Measurements from ENCODE around the gene ACOT2.
"Not testable (repeated sequence)": the region's sequence is repeated elsewhere in the genome, so short reads cannot be mapped to it uniquely, and the experiment has no call there.

The ACOT2 gene

DNA sequence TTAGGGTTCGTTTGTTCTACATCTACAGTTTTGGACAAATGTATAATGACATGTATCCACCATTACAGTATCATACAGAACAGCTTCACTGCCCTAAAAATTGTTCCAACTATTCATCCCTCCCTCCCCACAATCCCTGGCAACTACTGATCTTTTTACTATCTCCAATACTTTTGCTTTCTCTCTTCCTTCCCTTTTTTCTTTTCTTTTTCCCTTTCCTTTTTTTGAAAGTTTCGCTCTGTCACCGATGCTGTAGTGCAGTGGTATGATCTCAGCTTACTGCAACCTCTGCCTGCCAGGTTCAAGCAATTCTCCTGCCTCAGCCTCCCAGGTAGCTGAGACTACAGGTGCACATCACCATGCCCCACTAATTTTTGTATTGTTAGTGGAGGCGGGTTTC lies 20.1 kb downstream of the ACOT2 start:
- no peaks in the 10 kb centered on the region for H4K20me1 ChIP-seq (ENCODE audit: control insufficient read depth, insufficient read depth, low read depth, low read length)
- no peak overlapping the region for H3K27ac ChIP-seq (ENCODE audit: low read depth, low read length)
- H3K4me1 ChIP-seq (ENCODE audit: control insufficient read depth, low read length) = peaks cover 17% of the 10 kb centered on the region
- H3K79me2 ChIP-seq (ENCODE audit: control insufficient read depth, low read length) = no peaks in the 10 kb centered on the region
- no peaks in the 10 kb centered on the region for H3K9me2 ChIP-seq (replicated peaks; ENCODE audit: control insufficient read depth, low read length)
- no peak overlapping the region for H3K4me2 ChIP-seq (ENCODE audit: low read length)
- H3F3A ChIP-seq (ENCODE audit: control insufficient read depth, insufficient read depth) = no peaks in the 10 kb centered on the region; the same call in 1 of the 2 replicates
- H3K36me3 ChIP-seq (ENCODE audit: control insufficient read depth, low read length) = no peaks in the 10 kb centered on the region
- H3K9me3 ChIP-seq (ENCODE audit: control insufficient read depth, insufficient read depth, low read length) = no peaks in the 10 kb centered on the region
- no peak overlapping the region for H3K4me3 ChIP-seq (ENCODE audit: low read length)
- peaks cover 21% of the 10 kb centered on the region for H3K27me3 ChIP-seq (ENCODE audit: control insufficient read depth, low read length)
- no peak for TF ChIP-seq EZH2phosphoT487 (IDR thresholded peaks at IDR 0.05; ENCODE audit: borderline replicate concordance, low read length)
- TF ChIP-seq, protein P1, sequence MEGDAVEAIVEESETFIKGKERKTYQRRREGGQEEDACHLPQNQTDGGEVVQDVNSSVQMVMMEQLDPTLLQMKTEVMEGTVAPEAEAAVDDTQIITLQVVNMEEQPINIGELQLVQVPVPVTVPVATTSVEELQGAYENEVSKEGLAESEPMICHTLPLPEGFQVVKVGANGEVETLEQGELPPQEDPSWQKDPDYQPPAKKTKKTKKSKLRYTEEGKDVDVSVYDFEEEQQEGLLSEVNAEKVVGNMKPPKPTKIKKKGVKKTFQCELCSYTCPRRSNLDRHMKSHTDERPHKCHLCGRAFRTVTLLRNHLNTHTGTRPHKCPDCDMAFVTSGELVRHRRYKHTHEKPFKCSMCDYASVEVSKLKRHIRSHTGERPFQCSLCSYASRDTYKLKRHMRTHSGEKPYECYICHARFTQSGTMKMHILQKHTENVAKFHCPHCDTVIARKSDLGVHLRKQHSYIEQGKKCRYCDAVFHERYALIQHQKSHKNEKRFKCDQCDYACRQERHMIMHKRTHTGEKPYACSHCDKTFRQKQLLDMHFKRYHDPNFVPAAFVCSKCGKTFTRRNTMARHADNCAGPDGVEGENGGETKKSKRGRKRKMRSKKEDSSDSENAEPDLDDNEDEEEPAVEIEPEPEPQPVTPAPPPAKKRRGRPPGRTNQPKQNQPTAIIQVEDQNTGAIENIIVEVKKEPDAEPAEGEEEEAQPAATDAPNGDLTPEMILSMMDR (IDR thresholded peaks at IDR 0.05; ENCODE audit: low read depth, low read length, poor library complexity, severe bottlenecking) = no peak

DNA sequence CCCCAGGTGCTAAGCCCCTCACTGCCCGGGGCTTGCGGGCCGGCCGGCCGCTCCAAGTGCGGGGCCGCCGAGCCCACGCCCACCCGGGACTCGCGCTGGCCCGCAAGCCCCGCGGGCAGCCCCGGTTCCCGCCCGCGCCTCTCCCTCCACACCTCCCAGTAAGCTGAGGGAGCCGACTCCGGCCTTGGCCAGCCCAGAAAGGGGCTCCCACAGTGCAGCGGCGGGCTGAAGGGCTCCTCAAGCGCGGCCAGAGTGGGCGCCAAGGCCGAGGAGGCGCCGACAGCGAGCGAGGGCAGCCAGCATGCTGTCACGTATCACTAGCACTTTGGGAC lies 21.6 kb downstream of the ACOT2 start:
- not testable (repeated sequence) for H3K4me3 ChIP-seq (ENCODE audit: low read length); H3K79me2 ChIP-seq (ENCODE audit: control insufficient read depth, low read length); H3K27ac ChIP-seq (ENCODE audit: low read depth, low read length); H3K36me3 ChIP-seq (ENCODE audit: control insufficient read depth, low read length); H3K4me2 ChIP-seq (ENCODE audit: low read length); H3K9me3 ChIP-seq (ENCODE audit: control insufficient read depth, insufficient read depth, low read length); H3F3A ChIP-seq (ENCODE audit: control insufficient read depth, insufficient read depth); H4K20me1 ChIP-seq (ENCODE audit: control insufficient read depth, insufficient read depth, low read depth, low read length); H3K9me2 ChIP-seq (replicated peaks; ENCODE audit: control insufficient read depth, low read length)
- Histone ChIP-seq H3K27me3 (ENCODE audit: control insufficient read depth, low read length) (peaks cover 21% of the 10 kb centered on the region), H3K4me1 (ENCODE audit: control insufficient read depth, low read length) (peaks cover 17% of the 10 kb centered on the region)

DNA sequence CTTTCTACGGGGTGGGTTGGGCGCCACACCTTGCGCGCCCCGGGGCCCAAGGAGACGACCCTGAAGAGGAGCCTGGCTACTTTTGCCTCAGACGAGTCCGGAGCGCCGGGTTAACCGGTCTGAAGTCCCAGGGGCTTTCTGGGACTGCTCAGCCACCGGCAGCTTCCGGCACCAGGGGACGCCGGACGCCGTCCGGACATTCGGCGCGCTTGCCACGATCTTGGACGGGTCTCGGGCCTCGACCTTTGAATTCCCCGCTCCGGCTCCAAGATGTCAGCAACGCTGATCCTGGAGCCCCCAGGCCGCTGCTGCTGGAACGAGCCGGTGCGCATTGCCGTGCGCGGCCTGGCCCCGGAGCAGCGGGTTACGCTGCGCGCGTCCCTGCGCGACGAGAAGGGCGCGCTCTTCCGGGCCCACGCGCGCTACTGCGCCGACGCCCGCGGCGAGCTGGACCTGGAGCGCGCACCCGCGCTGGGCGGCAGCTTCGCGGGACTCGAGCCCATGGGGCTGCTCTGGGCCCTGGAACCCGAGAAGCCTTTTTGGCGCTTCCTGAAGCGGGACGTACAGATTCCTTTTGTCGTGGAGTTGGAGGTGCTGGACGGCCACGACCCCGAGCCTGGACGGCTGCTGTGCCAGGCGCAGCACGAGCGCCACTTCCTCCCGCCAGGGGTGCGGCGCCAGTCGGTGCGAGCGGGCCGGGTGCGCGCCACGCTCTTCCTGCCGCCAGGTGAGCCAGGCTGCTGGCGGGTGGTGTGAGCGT lies 22.9 kb downstream of the ACOT2 start, which contains the start of gene ACOT4:
Gene ACOT4, plus strand, starts transcription at position 184 of the 760 bp plus-strand sequence. Its CDS starts 87 bp downstream, at position 271.
- Histone ChIP-seq H3K79me2 (ENCODE audit: control insufficient read depth, low read length) (no peaks in the 10 kb centered on the region), H3K27ac (ENCODE audit: low read depth, low read length) (no peak within 1 kb of the TSS), H3K4me2 (ENCODE audit: low read length) (peak within 1 kb of the TSS; percentile 63)

DNA sequence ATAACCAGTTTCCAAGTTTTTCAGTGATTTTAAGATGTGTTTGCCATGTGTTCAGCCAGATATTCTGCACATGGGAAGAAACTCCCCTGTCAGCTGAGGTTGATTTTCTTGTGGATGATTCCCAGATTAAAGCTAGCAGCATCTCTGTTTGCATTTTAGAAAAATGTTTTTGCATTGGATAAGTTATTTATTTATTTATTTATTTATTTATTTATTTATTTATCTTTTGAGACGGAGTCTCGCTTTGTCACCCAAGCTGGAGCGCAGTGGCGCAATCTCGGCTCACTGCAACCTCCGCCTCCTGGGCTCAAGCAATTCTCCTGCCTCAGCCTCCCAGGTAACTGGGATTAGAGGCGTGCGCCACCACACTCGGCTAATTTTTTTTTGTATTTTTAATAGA lies 25.5 kb downstream of the ACOT2 start:
- Histone ChIP-seq H3K27me3 (ENCODE audit: control insufficient read depth, low read length) (peaks cover 22% of the 10 kb centered on the region), H3K9me2 (replicated peaks; ENCODE audit: control insufficient read depth, low read length) (no peaks in the 10 kb centered on the region), H3K4me2 (ENCODE audit: low read length) (no peak overlapping the region), H3K36me3 (ENCODE audit: control insufficient read depth, low read length) (no peaks in the 10 kb centered on the region), H3K4me3 (ENCODE audit: low read length) (no peak overlapping the region), H3K79me2 (ENCODE audit: control insufficient read depth, low read length) (no peaks in the 10 kb centered on the region), H3K9me3 (ENCODE audit: control insufficient read depth, insufficient read depth, low read length) (no peaks in the 10 kb centered on the region), H4K20me1 (ENCODE audit: control insufficient read depth, insufficient read depth, low read depth, low read length) (no peaks in the 10 kb centered on the region; the same call in 1 of the 2 replicates), H3F3A (ENCODE audit: control insufficient read depth, insufficient read depth) (no peaks in the 10 kb centered on the region; the same call in 1 of the 2 replicates), H3K27ac (ENCODE audit: low read depth, low read length) (no peak overlapping the region), H3K4me1 (ENCODE audit: control insufficient read depth, low read length) (peaks cover 9% of the 10 kb centered on the region)
- no peak for TF ChIP-seq EZH2phosphoT487 (IDR thresholded peaks at IDR 0.05; ENCODE audit: borderline replicate concordance, low read length)
- TF ChIP-seq, protein P1 (IDR thresholded peaks at IDR 0.05; ENCODE audit: low read depth, low read length, poor library complexity, severe bottlenecking) = no peak

More for the DNA sequence above, 22.9 kb downstream of the ACOT2 start, which contains the start of gene ACOT4:
- no peaks in the 10 kb centered on the region; the same call in 1 of the 2 replicates for H4K20me1 ChIP-seq (ENCODE audit: control insufficient read depth, insufficient read depth, low read depth, low read length)
- no peaks in the 10 kb centered on the region for H3K36me3 ChIP-seq (ENCODE audit: control insufficient read depth, low read length)
- 0 out of 2 replicates have a peak, but pooled peaks have one; percentile 27 for TF ChIP-seq EZH2phosphoT487 (IDR thresholded peaks at IDR 0.05; ENCODE audit: borderline replicate concordance, low read length)
- TF ChIP-seq, protein P1 (IDR thresholded peaks at IDR 0.05; ENCODE audit: low read depth, low read length, poor library complexity, severe bottlenecking) = no peak
- H3K4me3 ChIP-seq (ENCODE audit: low read length) = peak within 1 kb of the TSS; percentile 60
- no peaks in the 10 kb centered on the region for H3K9me3 ChIP-seq (ENCODE audit: control insufficient read depth, insufficient read depth, low read length)
- peaks cover 14% of the 10 kb centered on the region for H3K4me1 ChIP-seq (ENCODE audit: control insufficient read depth, low read length)
- no peaks in the 10 kb centered on the region for H3K9me2 ChIP-seq (replicated peaks; ENCODE audit: control insufficient read depth, low read length)
- no peaks in the 10 kb centered on the region; the same call in 1 of the 2 replicates for H3F3A ChIP-seq (ENCODE audit: control insufficient read depth, insufficient read depth)
- peaks cover 21% of the 10 kb centered on the region for H3K27me3 ChIP-seq (ENCODE audit: control insufficient read depth, low read length)

All from DOHH2 (cell line).